ENCODE measurements around the gene KCNK3. TPM values are rescaled to one million over a fixed set of nuclear protein-coding genes. Genes with fewer than 3 reads are reported as not detected.

Gene KCNK3
- total RNA-seq = under 0.01 TPM in 1 of 2 replicates, not detected in the other

DNA sequence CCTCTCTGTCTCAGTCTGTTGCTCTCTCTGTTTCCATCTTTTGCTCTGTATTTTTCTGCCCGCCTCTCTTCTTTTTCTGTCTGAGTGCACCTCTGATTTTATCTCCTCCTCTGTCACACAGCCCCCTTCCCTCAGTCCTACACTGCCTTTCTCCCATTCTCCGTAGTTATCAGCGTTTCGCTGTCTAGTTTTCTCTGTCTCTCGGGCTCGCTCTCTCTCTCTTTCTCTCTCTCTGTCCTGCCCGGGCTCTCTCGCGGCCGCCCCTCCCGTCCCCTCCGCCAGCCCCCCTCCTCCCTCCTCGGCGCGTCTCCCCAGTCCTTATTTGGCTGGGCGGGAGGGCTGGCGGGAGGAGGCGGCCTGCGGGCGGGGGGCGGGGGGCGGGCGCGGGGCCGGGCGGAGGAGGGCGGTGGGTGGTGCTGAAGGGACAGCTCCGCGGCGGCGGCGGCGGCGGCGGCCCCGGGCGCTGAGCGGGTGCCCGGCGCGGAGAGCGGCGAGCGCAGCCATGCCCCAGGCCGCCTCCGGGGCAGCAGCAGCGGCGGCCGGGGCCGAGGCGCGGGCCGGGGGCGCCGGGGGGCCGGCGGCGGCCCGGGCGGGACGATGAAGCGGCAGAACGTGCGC lies at the start of gene KCNK3:
Gene KCNK3 (plus strand): TSS at position 444 of the 618 bp plus-strand sequence. CDS start 154 bp downstream, at position 598.

DNA sequence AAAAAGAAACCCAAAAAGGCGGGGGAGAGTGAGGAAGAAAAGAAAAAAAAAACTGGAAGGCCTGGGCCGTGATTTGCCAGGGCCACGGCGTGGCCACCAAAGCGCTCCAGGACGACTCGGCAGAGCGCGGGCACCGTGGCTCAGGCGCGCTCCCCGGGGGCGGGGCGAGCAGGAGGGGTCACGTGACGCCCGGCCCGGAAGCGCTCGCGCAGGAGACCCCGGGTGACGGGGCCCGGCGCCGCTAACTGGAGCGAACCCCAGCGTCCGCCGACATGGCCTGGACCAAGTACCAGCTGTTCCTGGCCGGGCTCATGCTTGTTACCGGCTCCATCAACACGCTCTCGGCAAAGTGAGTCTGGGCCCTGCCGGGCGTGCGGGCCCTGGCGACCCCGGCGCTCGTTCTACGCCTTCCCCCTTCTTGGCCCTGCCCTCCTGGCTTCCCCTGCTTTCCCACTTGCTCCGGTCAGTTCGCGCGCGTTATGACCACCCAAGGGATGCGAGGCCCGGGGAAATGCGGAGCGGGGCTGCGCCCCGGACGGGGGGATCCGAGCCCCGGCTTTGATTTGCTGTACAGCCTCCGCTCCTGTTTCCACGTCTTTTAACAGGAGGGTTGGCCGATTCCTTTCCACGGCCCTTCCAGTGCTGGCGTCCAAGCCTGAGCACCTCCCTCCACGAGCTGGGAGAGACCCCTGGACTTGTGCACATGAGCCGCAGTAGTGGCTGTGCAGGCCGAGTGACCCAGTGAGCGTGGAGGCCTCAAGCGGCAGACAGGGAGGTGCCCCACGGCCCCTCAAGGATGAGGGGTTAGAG lies 71.8 kb downstream of the KCNK3 start, which contains the start of gene SLC35F6:
Gene SLC35F6 (plus strand): TSS at position 207 of the 810 bp plus-strand sequence. CDS start 66 bp downstream, at position 273.

Other genes with a start within 250 kb of the KCNK3 start
- 0.81 TPM in 1 of 2 replicates, not detected in the other for gene OTOF, start 214.6 kb upstream of the KCNK3 start, total RNA-seq
- not detected in 2 replicates for gene CIB4, start 51.4 kb upstream of the KCNK3 start, total RNA-seq
- gene SLC35F6, start 71.6 kb downstream of the KCNK3 start, total RNA-seq = 36.8 and 50.4 TPM in 2 replicates
- gene CENPA, start 93.3 kb downstream of the KCNK3 start, total RNA-seq = 1.6 and 3.6 TPM in 2 replicates
- gene DPYSL5, start 155.4 kb downstream of the KCNK3 start, total RNA-seq = not detected in 2 replicates